ENCODE data around the gene ZBTB40.

Gene ZBTB40

DNA sequence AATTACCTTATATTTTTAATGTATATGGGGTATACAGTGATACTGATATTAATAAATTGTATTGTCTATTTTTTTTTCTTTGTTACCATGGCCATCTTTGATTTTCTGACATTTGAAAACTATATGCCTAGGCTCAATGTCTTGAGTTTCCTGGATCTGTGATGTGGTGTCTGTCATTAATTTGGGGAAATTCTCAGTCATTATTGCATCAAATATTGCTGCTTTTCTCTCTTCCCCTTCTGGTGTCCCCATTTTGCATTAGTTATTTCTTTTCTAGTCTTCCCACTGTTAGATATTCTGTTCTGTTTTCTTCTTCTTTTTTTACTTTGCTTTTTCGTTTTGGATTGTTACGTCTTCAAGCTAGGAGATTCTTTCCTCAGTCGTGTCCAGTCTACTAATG is 33.8 kb downstream of the ZBTB40 start:
- TF ChIP-seq, protein P1, sequence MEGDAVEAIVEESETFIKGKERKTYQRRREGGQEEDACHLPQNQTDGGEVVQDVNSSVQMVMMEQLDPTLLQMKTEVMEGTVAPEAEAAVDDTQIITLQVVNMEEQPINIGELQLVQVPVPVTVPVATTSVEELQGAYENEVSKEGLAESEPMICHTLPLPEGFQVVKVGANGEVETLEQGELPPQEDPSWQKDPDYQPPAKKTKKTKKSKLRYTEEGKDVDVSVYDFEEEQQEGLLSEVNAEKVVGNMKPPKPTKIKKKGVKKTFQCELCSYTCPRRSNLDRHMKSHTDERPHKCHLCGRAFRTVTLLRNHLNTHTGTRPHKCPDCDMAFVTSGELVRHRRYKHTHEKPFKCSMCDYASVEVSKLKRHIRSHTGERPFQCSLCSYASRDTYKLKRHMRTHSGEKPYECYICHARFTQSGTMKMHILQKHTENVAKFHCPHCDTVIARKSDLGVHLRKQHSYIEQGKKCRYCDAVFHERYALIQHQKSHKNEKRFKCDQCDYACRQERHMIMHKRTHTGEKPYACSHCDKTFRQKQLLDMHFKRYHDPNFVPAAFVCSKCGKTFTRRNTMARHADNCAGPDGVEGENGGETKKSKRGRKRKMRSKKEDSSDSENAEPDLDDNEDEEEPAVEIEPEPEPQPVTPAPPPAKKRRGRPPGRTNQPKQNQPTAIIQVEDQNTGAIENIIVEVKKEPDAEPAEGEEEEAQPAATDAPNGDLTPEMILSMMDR (IDR thresholded peaks at IDR 0.05; ENCODE audit: borderline replicate concordance, control extremely low read depth, extremely low read depth, insufficient read depth, missing control alignments): no peak
- DNase-seq (ENCODE audit: low spot score): no peak
- in situ Hi-C loops (cut with MboI; ENCODE audit: low sequenced_read_pairs, unreplicated experiment): no loop called here

DNA sequence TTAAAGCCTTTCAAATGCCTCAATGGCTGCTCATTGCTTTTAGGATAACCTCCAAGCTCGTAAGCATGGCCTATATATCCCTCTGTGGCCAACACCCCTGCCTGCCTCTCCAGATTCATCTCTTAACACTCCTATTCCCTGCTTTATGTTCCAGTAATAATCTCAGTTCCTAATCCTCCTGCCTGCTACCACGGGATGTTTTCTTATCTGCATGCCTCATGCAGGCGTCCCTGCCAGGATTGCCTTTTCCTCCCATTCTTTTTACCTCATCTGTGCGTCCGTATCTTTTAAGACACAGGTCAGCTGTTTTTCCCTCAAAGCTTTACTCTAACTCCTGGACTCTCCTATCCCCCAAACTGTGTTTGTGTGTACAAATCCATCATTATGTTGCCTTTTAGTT is 36.1 kb downstream of the ZBTB40 start:
- DNase-seq (ENCODE audit: low spot score): no peak
- TF ChIP-seq, protein P1 (IDR thresholded peaks at IDR 0.05; ENCODE audit: borderline replicate concordance, control extremely low read depth, extremely low read depth, insufficient read depth, missing control alignments): no peak
- in situ Hi-C loops (cut with MboI; ENCODE audit: low sequenced_read_pairs, unreplicated experiment): no loop called here

DNA sequence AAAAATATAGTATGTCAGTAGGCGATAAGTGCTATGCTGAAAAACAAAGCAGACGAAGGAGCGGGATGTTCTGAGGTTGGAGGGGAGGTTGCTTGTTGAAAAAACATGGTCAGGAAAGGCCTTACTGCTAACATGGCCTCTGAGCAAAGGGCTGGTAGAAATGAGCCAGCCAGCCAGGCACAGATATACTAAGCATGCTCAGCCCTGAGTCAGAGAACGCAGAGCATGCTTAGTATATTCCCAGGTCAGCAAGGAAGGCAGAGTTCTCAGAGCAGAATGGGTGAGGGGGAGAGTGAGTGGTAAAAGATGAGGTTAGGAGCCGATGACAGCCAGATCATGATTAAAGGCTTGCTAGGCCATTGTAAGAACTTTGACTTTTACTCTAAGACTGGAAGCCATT is 36.7 kb downstream of the ZBTB40 start:
- no peak for DNase-seq (ENCODE audit: low spot score)
- in situ Hi-C loops (cut with MboI; ENCODE audit: low sequenced_read_pairs, unreplicated experiment): no loop called here
- TF ChIP-seq, protein P1 (IDR thresholded peaks at IDR 0.05; ENCODE audit: borderline replicate concordance, control extremely low read depth, extremely low read depth, insufficient read depth, missing control alignments): no peak

DNA sequence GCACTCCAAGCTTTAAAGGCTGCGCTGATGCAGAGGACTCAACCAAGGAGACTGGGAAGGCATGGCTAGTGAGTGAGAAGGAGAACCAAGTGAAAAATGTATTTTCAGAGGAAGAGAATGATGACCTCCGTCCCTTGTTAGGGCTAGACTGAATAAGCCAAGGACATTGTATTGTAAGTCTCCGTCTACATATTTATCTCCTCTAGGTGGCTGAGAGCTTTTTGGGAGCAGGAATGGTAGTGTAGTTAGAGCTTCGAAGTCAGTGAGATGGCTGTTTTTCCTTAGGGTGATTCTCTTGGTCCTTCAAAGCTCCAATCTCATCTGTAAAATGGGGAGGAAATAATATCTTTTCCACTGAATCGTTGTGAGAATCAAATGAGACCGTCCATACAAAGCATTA is 37.6 kb downstream of the ZBTB40 start:
- DNase-seq (ENCODE audit: low spot score): no peak
- in situ Hi-C loops (cut with MboI; ENCODE audit: low sequenced_read_pairs, unreplicated experiment): no loop called here
- TF ChIP-seq, protein P1 (IDR thresholded peaks at IDR 0.05; ENCODE audit: borderline replicate concordance, control extremely low read depth, extremely low read depth, insufficient read depth, missing control alignments): no peak

DNA sequence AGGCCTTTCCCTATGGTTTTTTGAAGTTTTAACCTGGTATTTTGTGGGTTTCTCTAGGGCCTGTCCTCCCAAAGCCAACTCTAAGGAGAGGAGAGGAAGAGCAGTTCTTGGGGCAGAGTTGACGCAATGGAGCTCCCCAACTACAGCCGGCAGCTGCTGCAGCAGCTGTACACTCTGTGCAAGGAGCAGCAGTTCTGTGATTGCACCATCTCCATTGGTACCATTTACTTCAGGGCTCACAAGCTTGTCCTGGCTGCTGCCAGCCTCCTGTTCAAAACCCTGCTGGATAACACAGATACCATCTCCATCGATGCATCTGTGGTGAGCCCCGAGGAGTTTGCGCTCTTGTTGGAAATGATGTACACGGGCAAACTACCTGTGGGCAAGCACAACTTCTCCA is 38.2 kb downstream of the ZBTB40 start:
- in situ Hi-C loops (cut with MboI; ENCODE audit: low sequenced_read_pairs, unreplicated experiment): no loop called here
- TF ChIP-seq, protein P1 (IDR thresholded peaks at IDR 0.05; ENCODE audit: borderline replicate concordance, control extremely low read depth, extremely low read depth, insufficient read depth, missing control alignments): no peak
- DNase-seq (ENCODE audit: low spot score): no peak

DNA sequence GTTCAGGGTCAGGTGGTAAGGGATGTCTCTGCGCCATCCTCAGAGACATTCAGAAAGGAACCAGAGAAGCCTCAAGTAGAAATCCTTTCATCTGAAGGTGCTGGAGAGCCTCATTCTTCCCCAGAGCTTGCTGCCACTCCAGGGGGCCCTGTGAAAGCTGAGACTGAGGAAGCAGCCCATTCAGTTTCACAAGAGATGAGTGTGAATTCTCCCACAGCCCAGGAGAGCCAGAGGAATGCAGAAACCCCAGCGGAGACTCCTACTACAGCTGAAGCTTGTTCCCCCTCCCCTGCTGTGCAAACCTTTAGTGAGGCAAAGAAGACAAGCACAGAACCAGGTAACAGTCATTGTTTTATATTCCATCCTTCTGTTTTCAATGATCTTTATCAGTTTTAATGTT is 38.7 kb downstream of the ZBTB40 start:
- TF ChIP-seq, protein P1 (IDR thresholded peaks at IDR 0.05; ENCODE audit: borderline replicate concordance, control extremely low read depth, extremely low read depth, insufficient read depth, missing control alignments): no peak
- no peak for DNase-seq (ENCODE audit: low spot score)

More for the DNA sequence above, 38.7 kb downstream of the ZBTB40 start:
- in situ Hi-C loops (cut with MboI; ENCODE audit: low sequenced_read_pairs, unreplicated experiment): no loop called here

All from GM13976 (cell line).